Right lobe of liver (tissue), 6 donors: ENCODE measurements around the gene SERPINB1. TPM values are rescaled to one million over a fixed set of nuclear protein-coding genes. Genes with fewer than 3 reads are reported as not detected.

Source experiments
- ATAC-seq, 4 donors: fragments of 200-7000 bp; cut with Tn5 transposase; one replicate each; pipeline ENCODE4 v1.9.1; 2020; ENCODE audit warnings: mild to moderate bottlenecking in 4 of 4, moderate library complexity in 4 of 4
- DNase-seq, 3 donors: peaks; one replicate each; pipeline ENCODE4 v3.0.0-alpha.2; 2020
- H3K27ac ChIP-seq, 3 donors: fragments of 200-600 bp; one replicate each; pipeline ENCODE4 v1.8.0; 2022
- H3K27me3 ChIP-seq, 2 donors: fragments of 200-600 bp; one replicate each; pipeline ENCODE4 v1.8.0; 2022
- H3K36me3 ChIP-seq, 4 donors: fragments of 200-600 bp; sonication (generic) in 1 of 4; one replicate each; pipeline versions ENCODE4 v1.5.1 to v1.8.0; 2017 to 2022; ENCODE audit warnings: control low read depth in 1 of 4
- H3K4me1 ChIP-seq, 4 donors: fragments of 200-600 bp; sonication (generic) in 1 of 4; one replicate each; pipeline versions ENCODE4 v1.5.1 to v1.8.0; 2017 to 2022; ENCODE audit warnings: control low read depth in 1 of 4
- H3K4me3 ChIP-seq, 3 donors: fragments of 200-600 bp; one replicate each; pipeline ENCODE4 v1.8.0; 2022
- H3K9me3 ChIP-seq, 4 donors: fragments of 200-600 bp; sonication (generic) in 1 of 4; one replicate each; pipeline versions ENCODE4 v1.5.1 to v1.8.0; 2017 to 2022; ENCODE audit warnings: control low read depth in 1 of 4
- POLR2A ChIP-seq: fragments of 450-650 bp; IDR thresholded peaks from one replicate; pipeline ENCODE4 v1.6.1; 2017; ENCODE audit warnings: antibody characterized with exemption, mild to moderate bottlenecking
- WGBS: methylation state at CpG from one replicate; pipeline ENCODE4 v1.1.6; 2018; ENCODE audit warnings: low coverage, low lambda C conversion rate; ENCODE audit not compliant: insufficient coverage; ENCODE audit errors: missing lambda C conversion rate; 5-methylcytosine and 5-hydroxymethylcytosine counted together
- intact Hi-C, 2 donors: fragments of 100-400 bp; cut with DNase I; formaldehyde crosslinking; loops; one replicate each; pipeline versions ENCODE4 v1.11.2 to v1.14.1; 2022
- total RNA-seq, 6 experiments: library from RNA; depleted of rRNA in 2 of 6; stranded (reverse); fragments of >200 nt in 2 of 6; fragmentation: NEBNext Ultra II Directional in 3 of 6; extraction: Animal tissue kit (Norgen Biotek cat#: 25700) in 3 of 6; gene quantifications; one replicate each; pipeline versions ENCODE4 v1.1.0 to v1.2.4, GENCODE V29; 2016 to 2023
- TF ChIP-seq, protein P1 (sequence below), 4 donors: fragments of 200-600 bp in 3 of 4; fragments of 450-650 bp in 1 of 4; IDR thresholded peaks; one replicate each; pipeline versions ENCODE4 v1.5.1 to v1.8.0; 2016 to 2022; ENCODE audit warnings: antibody characterized with exemption in 4 of 4, mild to moderate bottlenecking in 2 of 4
- donor health status: DM: no; HTN: yes; CAD: no.
- donor health status: DM: no; HTN: no; CAD: no.
- donor health status: DM: no; HTN: no; CAD: no.
- donor health status: DM: no; HTN: yes; CAD: no.
- donor health status: DM: no; HTN: yes; CAD: no.

Gene SERPINB1
- total RNA-seq, 6 experiments from 2014 or later = 7.2 to 44.6 (median 25.2) TPM

DNA sequence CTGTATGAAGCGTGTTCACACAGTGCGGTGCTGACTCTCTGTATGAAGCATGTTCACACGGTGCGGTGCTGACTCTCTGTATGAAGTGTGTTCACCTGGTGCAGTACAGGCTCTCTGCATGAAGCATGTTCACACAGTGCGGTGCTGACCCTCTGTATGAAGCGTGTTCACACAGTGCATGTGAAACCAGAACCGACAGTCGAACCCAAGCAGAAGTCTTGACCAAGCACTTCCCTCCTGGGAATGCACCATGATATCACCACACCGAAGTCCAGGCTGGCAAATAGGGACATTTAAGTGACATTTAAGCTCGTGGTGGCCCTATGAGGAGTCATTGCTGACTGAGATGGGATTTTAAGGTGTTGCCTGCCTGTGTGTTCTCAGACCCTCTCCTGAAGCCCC, 11.3 kb upstream of the SERPINB1 start:
- peaks cover 0 to 19% (median 0%) of the 10 kb centered on the region in 4 donors for H3K4me1 ChIP-seq
- intact Hi-C loops = no loop called here
- no peaks in the 10 kb centered on the region for H3K9me3 ChIP-seq
- no peaks in the 10 kb centered on the region for H3K27me3 ChIP-seq
- no peaks in the 10 kb centered on the region for H3K36me3 ChIP-seq
- DNase-seq (no peak), ATAC-seq (no peak)
- no peak overlapping the region for H3K4me3 ChIP-seq
- WGBS = no CpG with 5 or more reads among the region's 10 CpGs
- peak overlapping the region in 1 of 3 donors; percentile 43 for H3K27ac ChIP-seq
- no peak for TF ChIP-seq POLR2A
- TF ChIP-seq, protein P1, sequence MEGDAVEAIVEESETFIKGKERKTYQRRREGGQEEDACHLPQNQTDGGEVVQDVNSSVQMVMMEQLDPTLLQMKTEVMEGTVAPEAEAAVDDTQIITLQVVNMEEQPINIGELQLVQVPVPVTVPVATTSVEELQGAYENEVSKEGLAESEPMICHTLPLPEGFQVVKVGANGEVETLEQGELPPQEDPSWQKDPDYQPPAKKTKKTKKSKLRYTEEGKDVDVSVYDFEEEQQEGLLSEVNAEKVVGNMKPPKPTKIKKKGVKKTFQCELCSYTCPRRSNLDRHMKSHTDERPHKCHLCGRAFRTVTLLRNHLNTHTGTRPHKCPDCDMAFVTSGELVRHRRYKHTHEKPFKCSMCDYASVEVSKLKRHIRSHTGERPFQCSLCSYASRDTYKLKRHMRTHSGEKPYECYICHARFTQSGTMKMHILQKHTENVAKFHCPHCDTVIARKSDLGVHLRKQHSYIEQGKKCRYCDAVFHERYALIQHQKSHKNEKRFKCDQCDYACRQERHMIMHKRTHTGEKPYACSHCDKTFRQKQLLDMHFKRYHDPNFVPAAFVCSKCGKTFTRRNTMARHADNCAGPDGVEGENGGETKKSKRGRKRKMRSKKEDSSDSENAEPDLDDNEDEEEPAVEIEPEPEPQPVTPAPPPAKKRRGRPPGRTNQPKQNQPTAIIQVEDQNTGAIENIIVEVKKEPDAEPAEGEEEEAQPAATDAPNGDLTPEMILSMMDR (IDR thresholded peaks at IDR 0.05) = no peak

DNA sequence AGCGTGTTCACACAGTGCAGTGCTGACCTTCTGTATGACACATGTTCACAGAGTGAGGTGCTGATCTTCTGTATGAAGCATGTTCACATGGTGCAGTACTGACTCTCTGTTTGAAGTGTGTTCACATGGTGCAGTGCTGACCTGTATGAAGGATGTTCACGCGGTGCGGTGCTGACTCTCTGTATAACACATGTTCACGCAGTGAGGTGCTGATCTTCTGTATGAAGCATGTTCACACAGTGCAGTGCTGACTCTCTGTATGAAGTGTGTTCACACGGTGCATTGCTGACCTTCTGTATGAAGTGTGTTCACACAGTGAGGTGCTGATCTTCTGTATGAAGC, 10.8 kb upstream of the SERPINB1 start:
- no peak for DNase-seq
- intact Hi-C loops = no loop called here
- peaks cover 0 to 17% (median 0%) of the 10 kb centered on the region in 4 donors for H3K4me1 ChIP-seq
- H3K36me3 ChIP-seq = no peaks in the 10 kb centered on the region
- H3K27me3 ChIP-seq = no peaks in the 10 kb centered on the region
- H3K27ac ChIP-seq = no peak overlapping the region
- TF ChIP-seq, protein P1 (IDR thresholded peaks at IDR 0.05) = no peak
- TF ChIP-seq POLR2A = no peak
- no peak overlapping the region for H3K4me3 ChIP-seq
- no peak for ATAC-seq
- 0% methylated on average over 1 of the region's 6 CpGs for WGBS
- H3K9me3 ChIP-seq = no peaks in the 10 kb centered on the region

- 23% methylated on average over 2 of the region's 17 CpGs for WGBS
- intact Hi-C loops = no loop called here
- Histone ChIP-seq H3K27me3 (no peaks in the 10 kb centered on the region), H3K9me3 (no peaks in the 10 kb centered on the region), H3K4me1 (peaks cover 0 to 11% (median under 1%) of the 10 kb centered on the region in 4 donors), H3K36me3 (no peaks in the 10 kb centered on the region), H3K4me3 (no peak overlapping the region), H3K27ac (no peak overlapping the region)
- no peak for ATAC-seq
- no peak for DNase-seq
- no peak for TF ChIP-seq POLR2A
- TF ChIP-seq, protein P1 (IDR thresholded peaks at IDR 0.05) = no peak
Observed at GRCh38 chr6:2851727-2852513, 10.3 kb upstream of the SERPINB1 start.

GRCh38 chr6:2850538-2851113, 9.0 kb upstream of the SERPINB1 start:
- DNase-seq (no peak), ATAC-seq (peak in 1 of 4 donors; percentile 8)
- TF ChIP-seq, protein P1 (IDR thresholded peaks at IDR 0.05) = no peak
- TF ChIP-seq POLR2A = no peak
- Histone ChIP-seq H3K27me3 (no peaks in the 10 kb centered on the region), H3K4me3 (no peak overlapping the region), H3K27ac (no peak overlapping the region), H3K36me3 (no peaks in the 10 kb centered on the region), H3K9me3 (no peaks in the 10 kb centered on the region), H3K4me1 (peaks cover 0 to 14% (median 2%) of the 10 kb centered on the region in 4 donors)
- WGBS = 31% methylated on average over 5 of the region's 5 CpGs
- intact Hi-C loops = no loop called here
